Measurements from ENCODE around the gene ABCB11.

ABCB11 gene

GRCh38 chr2:169009865-169010579, 21.1 kb downstream of the ABCB11 start:
- peak; percentile 20 for DNase-seq (ENCODE audit: low spot score)

GRCh38 chr2:169007941-169008340, 23.2 kb downstream of the ABCB11 start:
- DNase-seq (ENCODE audit: low spot score): no peak

DNA sequence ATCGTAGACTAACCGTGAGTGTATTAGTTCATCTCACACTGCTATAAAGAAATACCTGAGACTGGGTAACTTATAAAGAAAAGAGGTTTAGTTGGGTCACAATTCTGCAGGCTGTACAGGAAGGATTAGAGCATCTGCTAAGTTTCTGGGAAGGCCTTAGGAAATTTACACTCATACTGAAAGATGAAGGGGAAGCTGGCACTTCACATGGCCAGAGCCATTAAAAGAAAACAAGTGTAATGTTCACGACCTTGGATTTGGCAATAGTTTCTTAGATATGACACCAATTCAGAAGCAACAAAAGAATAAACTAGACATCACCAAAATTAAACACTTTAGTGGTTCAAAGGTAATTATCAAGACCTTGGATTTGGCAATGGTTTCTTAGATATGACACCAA, 23.8 kb downstream of the ABCB11 start:
- DNase-seq (ENCODE audit: low spot score): no peak

DNA sequence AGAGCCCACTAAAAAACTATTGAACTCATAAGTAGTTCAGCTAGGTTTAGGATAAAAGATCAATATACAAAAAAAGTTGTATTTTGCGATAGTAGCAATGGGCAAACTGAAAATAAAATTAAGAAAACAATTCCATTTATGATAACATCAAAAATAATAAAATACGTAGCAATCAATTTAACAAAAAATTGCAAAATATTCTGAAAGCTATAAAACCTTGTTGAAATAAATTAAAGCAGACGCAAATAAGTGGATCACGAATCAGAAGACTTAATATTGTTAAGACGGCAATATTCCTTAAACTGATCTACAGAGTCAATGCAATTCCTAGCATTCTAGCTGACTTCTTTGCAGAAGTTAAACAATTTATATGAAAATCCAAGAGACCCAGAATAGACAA, 24.5 kb downstream of the ABCB11 start:
- DNase-seq (ENCODE audit: low spot score): no peak

DNA sequence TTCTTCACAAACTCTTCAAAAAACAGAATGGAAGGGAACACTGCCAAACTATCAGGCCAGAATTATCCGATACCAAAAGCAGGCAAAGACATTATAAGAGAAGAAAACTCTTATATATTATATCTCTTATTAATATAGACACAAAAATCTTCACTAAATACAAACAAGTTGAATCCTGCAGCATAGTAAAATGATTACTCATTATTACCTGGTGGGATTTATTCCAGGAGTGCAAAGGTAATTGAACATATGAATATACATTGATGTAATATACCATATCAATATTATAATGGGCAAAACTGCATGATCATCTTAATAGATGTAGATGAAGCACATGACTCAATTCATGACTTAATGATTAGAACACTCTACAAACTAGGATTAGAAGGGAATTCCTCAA, 25.1 kb downstream of the ABCB11 start:
- no peak for DNase-seq (ENCODE audit: low spot score)

DNA sequence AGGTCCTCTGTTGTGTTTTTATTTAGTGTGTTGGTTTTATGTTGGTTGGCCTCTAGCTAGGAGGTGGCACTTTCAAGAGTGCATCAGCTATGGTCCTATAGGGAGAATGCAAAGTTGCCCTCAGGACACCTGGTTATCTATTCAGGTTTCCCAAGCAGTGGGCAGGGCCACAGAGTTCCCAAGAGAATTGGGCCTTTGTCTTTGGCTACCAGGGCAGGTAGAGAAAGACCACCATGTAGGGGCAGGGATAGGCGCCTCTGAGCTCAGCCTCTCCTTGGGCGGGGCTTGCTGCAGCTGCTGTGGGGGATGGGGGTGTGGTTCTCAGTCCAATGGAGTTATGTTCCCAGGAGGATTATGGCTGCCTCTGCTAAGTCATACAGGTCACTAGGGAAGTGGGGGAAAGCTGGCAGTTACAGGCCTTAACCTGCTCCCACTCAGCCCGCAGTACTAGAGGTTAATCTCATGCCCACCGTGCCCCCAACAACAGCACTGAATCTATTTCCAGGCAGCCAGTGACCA, 26.0 kb downstream of the ABCB11 start:
- no peak for DNase-seq (ENCODE audit: low spot score)

DNA sequence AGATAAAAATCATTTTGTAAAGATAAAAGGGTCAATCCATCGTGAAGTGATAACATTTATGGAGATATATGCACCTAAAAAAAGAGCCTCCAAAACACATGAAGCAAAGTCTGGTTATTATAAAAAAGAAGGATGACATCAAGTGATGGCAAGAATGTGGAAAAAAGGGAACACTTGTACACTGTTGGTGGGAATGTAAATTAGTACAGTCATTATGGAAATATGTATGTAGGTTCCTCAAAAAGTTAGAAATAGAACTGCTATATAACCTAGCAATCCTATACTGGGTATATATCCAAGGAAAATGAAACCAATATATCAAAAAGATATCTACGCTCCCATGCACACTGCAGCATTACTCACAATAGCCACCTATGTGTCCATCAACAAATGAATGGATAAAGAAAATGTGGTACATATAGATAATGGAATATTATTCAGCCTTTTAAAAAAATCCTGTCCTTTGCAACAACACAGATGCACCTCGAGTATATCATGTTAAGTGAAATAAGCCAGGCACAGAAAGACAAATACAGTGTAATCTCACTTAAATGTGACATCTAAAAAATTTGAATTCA, 28.9 kb downstream of the ABCB11 start:
- no peak for DNase-seq (ENCODE audit: low spot score)

GRCh38 chr2:169001116-169001815, 29.9 kb downstream of the ABCB11 start:
- DNase-seq (ENCODE audit: low spot score): no peak

DNA sequence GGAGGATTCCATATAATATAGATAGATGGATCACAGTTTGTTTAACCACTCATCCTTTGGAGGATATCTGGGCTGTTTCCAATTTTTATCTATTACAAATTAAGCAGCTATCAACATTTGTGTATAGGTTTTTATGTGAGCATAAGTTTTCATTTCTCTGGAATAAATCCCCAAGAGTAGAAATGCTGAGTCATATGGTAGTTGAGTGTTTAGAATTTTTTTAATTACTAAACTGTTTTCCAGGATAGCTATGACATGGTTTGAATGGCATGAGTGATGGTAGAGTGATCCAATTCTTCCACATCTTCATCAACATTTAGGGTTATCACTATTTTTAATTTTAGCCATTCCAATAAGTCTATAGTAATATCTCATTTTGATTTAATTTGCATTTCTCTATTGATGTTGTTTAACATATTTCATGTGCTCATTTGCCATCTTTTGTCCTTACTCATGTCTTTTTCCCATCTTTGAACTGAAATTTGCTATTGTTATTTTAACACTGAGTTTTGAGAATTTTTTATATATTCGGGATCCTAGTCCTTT, 31.4 kb downstream of the ABCB11 start:
- DNase-seq (ENCODE audit: low spot score): no peak

- DNase-seq (ENCODE audit: low spot score): no peak
These were observed 32.4 kb downstream of the ABCB11 start for GRCh38 chr2:168998609-168999211.

GRCh38 chr2:168997794-168998193, 33.3 kb downstream of the ABCB11 start:
- no peak for DNase-seq (ENCODE audit: low spot score)

GRCh38 chr2:168997118-168997521, 34.0 kb downstream of the ABCB11 start:
- DNase-seq (ENCODE audit: low spot score): no peak

DNA sequence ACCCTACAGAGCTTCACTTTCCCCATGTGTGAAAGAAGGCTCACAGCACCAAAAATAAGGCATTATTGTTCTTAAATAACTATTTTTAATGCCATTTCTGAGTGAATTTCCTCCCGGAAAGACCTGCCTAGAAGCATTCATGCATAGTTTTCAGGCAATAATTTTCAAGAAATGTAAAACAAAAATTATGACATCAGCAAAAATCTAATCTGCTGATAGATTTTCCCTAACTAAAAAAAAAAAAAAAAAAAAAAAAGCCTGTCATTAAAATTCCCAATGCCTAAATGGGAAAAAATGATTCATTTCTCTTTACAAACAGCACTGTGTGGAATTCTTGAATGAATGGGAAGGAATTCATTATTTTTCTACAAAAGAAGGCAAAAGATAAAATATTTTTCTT, 35.4 kb downstream of the ABCB11 start:
- no peak for DNase-seq (ENCODE audit: low spot score)

- no peak for DNase-seq (ENCODE audit: low spot score)
These were observed 37.6 kb downstream of the ABCB11 start for GRCh38 chr2:168993538-168993937.

GRCh38 chr2:168992591-168993349, 38.4 kb downstream of the ABCB11 start:
- DNase-seq (ENCODE audit: low spot score): no peak

GRCh38 chr2:168992026-168992425, 39.1 kb downstream of the ABCB11 start:
- no peak for DNase-seq (ENCODE audit: low spot score)

- DNase-seq (ENCODE audit: low spot score): no peak
These were observed 42.4 kb downstream of the ABCB11 start for GRCh38 chr2:168988755-168989154.

DNA sequence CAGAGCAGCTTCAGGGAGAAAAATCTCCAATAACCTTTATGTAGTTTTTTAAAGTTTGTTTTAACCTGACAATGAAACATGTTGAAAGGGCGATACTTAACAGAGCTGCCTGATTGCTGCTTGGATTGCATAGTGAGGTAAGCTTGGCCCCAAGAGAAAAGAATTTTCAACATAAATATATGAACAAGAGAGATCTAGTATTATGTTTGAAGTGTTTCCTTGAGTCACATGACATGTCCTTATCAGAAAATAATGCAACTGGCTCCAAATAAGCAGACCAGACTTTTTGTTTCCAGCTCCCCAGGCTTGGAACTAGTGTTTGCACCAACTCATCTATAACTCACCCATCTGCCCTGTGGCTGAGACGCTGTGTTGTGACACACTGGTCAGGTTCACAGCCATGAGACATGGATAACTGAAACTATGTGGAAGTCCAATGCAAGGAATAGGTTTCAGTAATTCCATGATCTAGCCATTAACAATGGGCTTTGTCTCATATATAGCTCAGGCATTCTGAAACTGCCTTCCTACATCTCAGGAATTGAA, 44.7 kb downstream of the ABCB11 start:
- no peak for DNase-seq (ENCODE audit: low spot score)

GRCh38 chr2:168981651-168982050, 49.5 kb downstream of the ABCB11 start:
- no peak for DNase-seq (ENCODE audit: low spot score)

- no peak for DNase-seq (ENCODE audit: low spot score)
These were observed 52.7 kb downstream of the ABCB11 start for GRCh38 chr2:168978461-168978861.

GRCh38 chr2:168977608-168978007, 53.5 kb downstream of the ABCB11 start:
- DNase-seq (ENCODE audit: low spot score): no peak

Data from SK-N-DZ (cell line).